ENCODE measurements around the gene ANGEL2.
"Not testable (repeated sequence)": the region's sequence is repeated elsewhere in the genome, so short reads cannot be mapped to it uniquely, and the experiment has no call there.

ANGEL2 gene

GRCh38 chr1:213003256-213003655 is 12.4 kb downstream of the ANGEL2 start:
- H3K23ac ChIP-seq (ENCODE audit: low read depth, low read length, poor library complexity) = no peak overlapping the region
- no peak overlapping the region for H3K4me2 ChIP-seq (ENCODE audit: insufficient read depth, low read length, poor library complexity, severe bottlenecking)
- H2AK5ac ChIP-seq (ENCODE audit: low read depth, low read length) = no peak overlapping the region
- no peak overlapping the region for H3K9ac ChIP-seq (ENCODE audit: low read depth, low read length, poor library complexity)
- no peak overlapping the region for H3K14ac ChIP-seq (ENCODE audit: low read length)
- peaks cover 8 to 93% of the 10 kb centered on the region in 2 donors for H3K36me3 ChIP-seq (replicated peaks in 1 of 2; ENCODE audit: control insufficient read depth in 2 of 2, insufficient read depth in 2 of 2, low read length in 2 of 2)
- H3K79me1 ChIP-seq (ENCODE audit: low read depth, low read length) = no peaks in the 10 kb centered on the region
- H3K4ac ChIP-seq (ENCODE audit: low read length) = no peak overlapping the region
- H3K27ac ChIP-seq (replicated peaks; ENCODE audit: low read length) = no peak overlapping the region
- H2BK5ac ChIP-seq (ENCODE audit: low read length) = no peak overlapping the region
- H4K8ac ChIP-seq (ENCODE audit: low read depth, low read length) = no peak overlapping the region
- no peaks in the 10 kb centered on the region for H3K9me3 ChIP-seq (replicated peaks in 1 of 2; ENCODE audit: control insufficient read depth in 2 of 2, insufficient read depth in 1 of 2, low read depth in 1 of 2, low read length in 2 of 2)
- no peak overlapping the region for H2BK120ac ChIP-seq (ENCODE audit: low read depth, low read length)
- no peak overlapping the region for H2BK15ac ChIP-seq (ENCODE audit: low read length)
- H4K91ac ChIP-seq (ENCODE audit: low read depth, low read length, poor library complexity) = no peak overlapping the region
- no peak overlapping the region for H2BK12ac ChIP-seq (ENCODE audit: low read length)
- H3K18ac ChIP-seq (ENCODE audit: low read length) = no peak overlapping the region
- DNase-seq (ENCODE audit: low spot score) = no peak
- no peak overlapping the region for H3K4me3 ChIP-seq (ENCODE audit: low read length in 2 of 2)
- no CpG with 5 or more reads among the region's 3 CpGs for WGBS, 2 donors (ENCODE audit: extremely low coverage in 2 of 2, insufficient read length in 2 of 2, insufficient replicate concordance in 1 of 2)
- H3K4me1 ChIP-seq (ENCODE audit: control insufficient read depth in 2 of 2, insufficient read depth in 1 of 2, low read depth in 1 of 2, low read length in 2 of 2) = no peaks in the 10 kb centered on the region
- H2AFZ ChIP-seq (ENCODE audit: low read length) = no peak overlapping the region
- no peaks in the 10 kb centered on the region for H3K27me3 ChIP-seq (ENCODE audit: control insufficient read depth in 3 of 3, insufficient read depth in 3 of 3, low read depth in 1 of 3, low read length in 3 of 3)

- no peak overlapping the region for H3K27ac ChIP-seq (replicated peaks; ENCODE audit: low read length)
- peaks cover 10 to 90% of the 10 kb centered on the region in 2 donors for H3K36me3 ChIP-seq (replicated peaks in 1 of 2; ENCODE audit: control insufficient read depth in 2 of 2, insufficient read depth in 2 of 2, low read length in 2 of 2)
- no peak overlapping the region for H3K23ac ChIP-seq (ENCODE audit: low read depth, low read length, poor library complexity)
- no CpG with 5 or more reads among the region's 3 CpGs for WGBS, 2 donors (ENCODE audit: extremely low coverage in 2 of 2, insufficient read length in 2 of 2, insufficient replicate concordance in 1 of 2)
- no peaks in the 10 kb centered on the region for H3K9me3 ChIP-seq (replicated peaks in 1 of 2; ENCODE audit: control insufficient read depth in 2 of 2, insufficient read depth in 1 of 2, low read depth in 1 of 2, low read length in 2 of 2)
- no peaks in the 10 kb centered on the region for H3K79me1 ChIP-seq (ENCODE audit: low read depth, low read length)
- DNase-seq (ENCODE audit: low spot score) = no peak
- no peak overlapping the region for H3K4me2 ChIP-seq (ENCODE audit: insufficient read depth, low read length, poor library complexity, severe bottlenecking)
- no peak overlapping the region for H3K18ac ChIP-seq (ENCODE audit: low read length)
- no peak overlapping the region for H2BK15ac ChIP-seq (ENCODE audit: low read length)
- no peaks in the 10 kb centered on the region for H3K4me1 ChIP-seq (ENCODE audit: control insufficient read depth in 2 of 2, insufficient read depth in 1 of 2, low read depth in 1 of 2, low read length in 2 of 2)
- no peak overlapping the region for H4K8ac ChIP-seq (ENCODE audit: low read depth, low read length)
- H2BK120ac ChIP-seq (ENCODE audit: low read depth, low read length) = no peak overlapping the region
- H3K14ac ChIP-seq (ENCODE audit: low read length) = no peak overlapping the region
- H2AK5ac ChIP-seq (ENCODE audit: low read depth, low read length) = no peak overlapping the region
- no peak overlapping the region for H4K91ac ChIP-seq (ENCODE audit: low read depth, low read length, poor library complexity)
- H3K4me3 ChIP-seq (ENCODE audit: low read length in 2 of 2) = no peak overlapping the region
- no peak overlapping the region for H2BK5ac ChIP-seq (ENCODE audit: low read length)
- H3K9ac ChIP-seq (ENCODE audit: low read depth, low read length, poor library complexity) = no peak overlapping the region
- H3K4ac ChIP-seq (ENCODE audit: low read length) = no peak overlapping the region
- H2AFZ ChIP-seq (ENCODE audit: low read length) = no peak overlapping the region
- no peak overlapping the region for H2BK12ac ChIP-seq (ENCODE audit: low read length)
- no peaks in the 10 kb centered on the region for H3K27me3 ChIP-seq (ENCODE audit: control insufficient read depth in 3 of 3, insufficient read depth in 3 of 3, low read depth in 1 of 3, low read length in 3 of 3)
These were observed 20.7 kb downstream of the ANGEL2 start for GRCh38 chr1:212994926-212995325.

GRCh38 chr1:212993960-212994359 is 21.7 kb downstream of the ANGEL2 start:
- H2BK5ac ChIP-seq (ENCODE audit: low read length); DNase-seq (ENCODE audit: low spot score); H3K23ac ChIP-seq (ENCODE audit: low read depth, low read length, poor library complexity); H3K9me3 ChIP-seq (replicated peaks in 1 of 2; ENCODE audit: control insufficient read depth in 2 of 2, insufficient read depth in 1 of 2, low read depth in 1 of 2, low read length in 2 of 2); H3K4me2 ChIP-seq (ENCODE audit: insufficient read depth, low read length, poor library complexity, severe bottlenecking); H4K8ac ChIP-seq (ENCODE audit: low read depth, low read length); H2BK12ac ChIP-seq (ENCODE audit: low read length); H2BK120ac ChIP-seq (ENCODE audit: low read depth, low read length); H3K4ac ChIP-seq (ENCODE audit: low read length); H2AFZ ChIP-seq (ENCODE audit: low read length); H3K9ac ChIP-seq (ENCODE audit: low read depth, low read length, poor library complexity); H3K18ac ChIP-seq (ENCODE audit: low read length); H3K79me1 ChIP-seq (ENCODE audit: low read depth, low read length); H3K27me3 ChIP-seq (ENCODE audit: control insufficient read depth in 3 of 3, insufficient read depth in 3 of 3, low read depth in 1 of 3, low read length in 3 of 3); H3K27ac ChIP-seq (replicated peaks; ENCODE audit: low read length); H3K4me3 ChIP-seq (ENCODE audit: low read length in 2 of 2); H4K91ac ChIP-seq (ENCODE audit: low read depth, low read length, poor library complexity); H2BK15ac ChIP-seq (ENCODE audit: low read length); H2AK5ac ChIP-seq (ENCODE audit: low read depth, low read length); H3K14ac ChIP-seq (ENCODE audit: low read length); H3K4me1 ChIP-seq (ENCODE audit: control insufficient read depth in 2 of 2, insufficient read depth in 1 of 2, low read depth in 1 of 2, low read length in 2 of 2): not testable (repeated sequence)
- WGBS, 2 donors (ENCODE audit: extremely low coverage in 2 of 2, insufficient read length in 2 of 2, insufficient replicate concordance in 1 of 2) = no CpG with 5 or more reads among the region's 8 CpGs
- H3K36me3 ChIP-seq (replicated peaks in 1 of 2; ENCODE audit: control insufficient read depth in 2 of 2, insufficient read depth in 2 of 2, low read length in 2 of 2) = peaks cover 10 to 90% of the 10 kb centered on the region in 2 donors

- no peak overlapping the region for H3K14ac ChIP-seq (ENCODE audit: low read length)
- no peak overlapping the region for H3K18ac ChIP-seq (ENCODE audit: low read length)
- H3K27me3 ChIP-seq (ENCODE audit: control insufficient read depth in 3 of 3, insufficient read depth in 3 of 3, low read depth in 1 of 3, low read length in 3 of 3) = no peaks in the 10 kb centered on the region
- H4K8ac ChIP-seq (ENCODE audit: low read depth, low read length) = no peak overlapping the region
- no peak overlapping the region for H2AK5ac ChIP-seq (ENCODE audit: low read depth, low read length)
- no peak overlapping the region for H3K23ac ChIP-seq (ENCODE audit: low read depth, low read length, poor library complexity)
- H3K27ac ChIP-seq (replicated peaks; ENCODE audit: low read length) = no peak overlapping the region
- H3K79me1 ChIP-seq (ENCODE audit: low read depth, low read length) = no peaks in the 10 kb centered on the region
- peaks cover 5 to 70% of the 10 kb centered on the region in 2 donors for H3K36me3 ChIP-seq (replicated peaks in 1 of 2; ENCODE audit: control insufficient read depth in 2 of 2, insufficient read depth in 2 of 2, low read length in 2 of 2)
- no peak overlapping the region for H4K91ac ChIP-seq (ENCODE audit: low read depth, low read length, poor library complexity)
- no peak for DNase-seq (ENCODE audit: low spot score)
- no peaks in the 10 kb centered on the region for H3K4me1 ChIP-seq (ENCODE audit: control insufficient read depth in 2 of 2, insufficient read depth in 1 of 2, low read depth in 1 of 2, low read length in 2 of 2)
- H2BK12ac ChIP-seq (ENCODE audit: low read length) = no peak overlapping the region
- H3K4me3 ChIP-seq (ENCODE audit: low read length in 2 of 2) = no peak overlapping the region
- no peak overlapping the region for H2BK120ac ChIP-seq (ENCODE audit: low read depth, low read length)
- no peak overlapping the region for H2BK5ac ChIP-seq (ENCODE audit: low read length)
- H3K4me2 ChIP-seq (ENCODE audit: insufficient read depth, low read length, poor library complexity, severe bottlenecking) = no peak overlapping the region
- no peak overlapping the region for H3K4ac ChIP-seq (ENCODE audit: low read length)
- no peak overlapping the region for H3K9ac ChIP-seq (ENCODE audit: low read depth, low read length, poor library complexity)
- no CpG with 5 or more reads among the region's 1 CpG for WGBS, 2 donors (ENCODE audit: extremely low coverage in 2 of 2, insufficient read length in 2 of 2, insufficient replicate concordance in 1 of 2)
- H2BK15ac ChIP-seq (ENCODE audit: low read length) = no peak overlapping the region
- no peak overlapping the region for H2AFZ ChIP-seq (ENCODE audit: low read length)
- H3K9me3 ChIP-seq (replicated peaks in 1 of 2; ENCODE audit: control insufficient read depth in 2 of 2, insufficient read depth in 1 of 2, low read depth in 1 of 2, low read length in 2 of 2) = no peaks in the 10 kb centered on the region
These were observed 25.4 kb downstream of the ANGEL2 start for GRCh38 chr1:212990276-212990675.

Data from neuronal stem cell (in vitro differentiated cells).